ENCODE results near the gene PKD1.

The PKD1 gene

GRCh38 chr16:2170587-2171435 is 35.1 kb upstream of the PKD1 start:
- no peak for DNase-seq (ENCODE audit: low read depth in 3 of 3, low spot score in 1 of 3)

GRCh38 chr16:2170080-2170479 is 34.4 kb upstream of the PKD1 start:
- DNase-seq (ENCODE audit: low read depth in 3 of 3, low spot score in 1 of 3), result no peak

- DNase-seq (ENCODE audit: low read depth in 3 of 3, low spot score in 1 of 3), result no peak
Measured at GRCh38 chr16:2167068-2167638, 31.5 kb upstream of the PKD1 start.

GRCh38 chr16:2166263-2167067 is 30.8 kb upstream of the PKD1 start:
- no peak for DNase-seq (ENCODE audit: low read depth in 3 of 3, low spot score in 1 of 3)

- DNase-seq (ENCODE audit: low read depth in 3 of 3, low spot score in 1 of 3), result no peak
Measured at GRCh38 chr16:2165861-2166260, 30.2 kb upstream of the PKD1 start.

GRCh38 chr16:2163211-2163881 is 27.6 kb upstream of the PKD1 start:
- DNase-seq (ENCODE audit: low read depth in 3 of 3, low spot score in 1 of 3), result no peak

- no peak for DNase-seq (ENCODE audit: low read depth in 3 of 3, low spot score in 1 of 3)
Measured at GRCh38 chr16:2162676-2163118, 27.0 kb upstream of the PKD1 start.

- no peak for DNase-seq (ENCODE audit: low read depth in 3 of 3, low spot score in 1 of 3)
Measured at GRCh38 chr16:2161911-2162310, 26.2 kb upstream of the PKD1 start.

- DNase-seq (ENCODE audit: low read depth in 3 of 3, low spot score in 1 of 3), result no peak
Measured at GRCh38 chr16:2160915-2161551, 25.3 kb upstream of the PKD1 start.

DNA sequence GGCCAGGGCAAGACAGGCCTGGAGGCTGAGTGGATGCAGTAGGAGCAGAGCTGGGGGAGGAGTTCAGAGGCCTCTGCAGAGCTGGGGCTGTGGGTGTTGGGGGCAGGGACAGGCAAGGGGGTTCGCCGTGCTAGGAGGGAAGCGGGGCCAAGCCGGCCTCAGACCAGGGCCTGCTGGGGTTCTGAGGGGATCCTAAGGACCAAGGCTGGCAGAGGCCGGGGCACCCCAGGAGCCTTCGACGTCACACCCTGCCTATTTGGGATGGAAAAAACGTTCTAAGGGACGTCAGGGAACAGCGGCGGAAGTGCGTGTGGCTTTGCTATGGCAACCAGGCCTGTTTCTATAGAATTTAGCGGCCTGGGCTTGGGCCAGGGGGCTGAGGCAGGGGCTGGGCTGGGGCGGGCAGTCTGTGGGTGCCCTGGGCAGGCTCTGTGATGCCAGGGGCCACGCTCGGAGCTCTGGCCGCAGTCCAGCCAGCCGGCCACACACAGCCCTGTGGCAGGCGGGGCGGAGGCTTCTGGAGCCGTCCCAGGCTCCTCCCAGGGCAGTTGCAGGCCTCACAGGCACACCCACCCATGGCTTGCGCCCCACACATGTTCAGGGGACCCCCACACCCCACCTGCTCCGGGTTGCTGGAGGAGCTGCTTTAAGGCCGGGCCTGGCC is 23.6 kb upstream of the PKD1 start:
- DNase-seq (ENCODE audit: low read depth in 3 of 3, low spot score in 1 of 3), result no peak

GRCh38 chr16:2158262-2158638 is 22.6 kb upstream of the PKD1 start:
- no peak for DNase-seq (ENCODE audit: low read depth in 3 of 3, low spot score in 1 of 3)

GRCh38 chr16:2157480-2158261 is 22.0 kb upstream of the PKD1 start:
- no peak for DNase-seq (ENCODE audit: low read depth in 3 of 3, low spot score in 1 of 3)

GRCh38 chr16:2156849-2157224 is 21.1 kb upstream of the PKD1 start:
- no peak for DNase-seq (ENCODE audit: low read depth in 3 of 3, low spot score in 1 of 3)

GRCh38 chr16:2155977-2156848 is 20.5 kb upstream of the PKD1 start:
- no peak for DNase-seq (ENCODE audit: low read depth in 3 of 3, low spot score in 1 of 3)

GRCh38 chr16:2155091-2155950 is 19.6 kb upstream of the PKD1 start, which contains the start of gene TRAF7:
TRAF7 (plus strand) TSS chr16:2155782; CDS start chr16:2163921, 8,139 bp downstream.
- DNase-seq (ENCODE audit: low read depth in 3 of 3, low spot score in 1 of 3), result peak; percentile 88 to 96 (median 94)

GRCh38 chr16:2154533-2155090 is 18.9 kb upstream of the PKD1 start:
- DNase-seq (ENCODE audit: low read depth in 3 of 3, low spot score in 1 of 3), result no peak

Measured in stimulated activated CD4-positive, alpha-beta T cell treated with anti-CD3 and anti-CD28 coated beads, TNF-alpha, amount 100 ng/mL, for 1 hour (primary cell).